ENCODE measurements around the gene STXBP3. TPM values are rescaled to one million over a fixed set of nuclear protein-coding genes. Genes with fewer than 3 reads are reported as not detected.

The STXBP3 gene
- total and polyA plus RNA-seq, 2 of the 13 experiments (the other 11 are each of a cell fraction or from before 2014, with no cell fraction given), result 13.0 to 20.8 TPM

- no peak for TF ChIP-seq ZNF597 (CRISPR knock-in tag; IDR thresholded peaks at IDR 0.05)
Observed at GRCh38 chr1:108758796-108759195, 12.3 kb downstream of the STXBP3 start (continued).

- DNase-seq (ENCODE audit: low spot score) (no peak), FAIRE-seq (no peak), ATAC-seq (no peak)
- no TSS peak for BruUV-seq (replicated peaks)
- in situ Hi-C loops (cut with HindIII; ENCODE audit: extremely low pct_ligation_motif_present, low pct_unique_long_range_greater_than_20kb) (no loop called here), intact Hi-C loops (cut with micrococcal nuclease; ENCODE audit: unreplicated experiment) (no loop called here)
- H3K4me2 ChIP-seq (ENCODE audit: low read depth, low read length), result no peak overlapping the region
- H2AFZ ChIP-seq (ENCODE audit: low read length), result no peak overlapping the region
- H4K20me1 ChIP-seq (ENCODE audit: insufficient read depth, low read length), result no peaks in the 10 kb centered on the region
- no peaks in the 10 kb centered on the region for H3K9me3 ChIP-seq (ENCODE audit: low read length)
- no peaks in the 10 kb centered on the region for H3K79me2 ChIP-seq (ENCODE audit: insufficient read depth, low read length)
- H3K36me3 ChIP-seq (replicated peaks in 1 of 2; ENCODE audit: control insufficient read depth in 1 of 2, insufficient read depth in 2 of 2, low read length in 2 of 2), result peaks cover 5 to 18% of the 10 kb centered on the region in 2 experiments; a peak in 3 of 5 replicates
- 100% methylated on average over 1 of the region's 1 CpG for WGBS (ENCODE audit: low lambda C conversion rate)
- H3K4me3 ChIP-seq (replicated peaks in 1 of 3; ENCODE audit: insufficient read depth in 1 of 3, low read depth in 2 of 3, low read length in 3 of 3), result no peak overlapping the region
- no peak overlapping the region for H3K27ac ChIP-seq (ENCODE audit: extremely low read length, insufficient read depth, low read length)
- POLR2A ChIA-PET, result no interaction called here
- no peak overlapping the region for H3K9ac ChIP-seq (ENCODE audit: insufficient read depth, low read depth, low read length)
- H3K27me3 ChIP-seq (ENCODE audit: control insufficient read depth in 1 of 2, insufficient read depth in 2 of 2, low read length in 2 of 2), result no peaks in the 10 kb centered on the region
- CTCF ChIA-PET (ENCODE audit: low intra/inter-chr PET ratio, low total read pairs), result no interaction called here
- H3K4me1 ChIP-seq (ENCODE audit: insufficient read depth, low read length), result no peaks in the 10 kb centered on the region
- TF ChIP-seq TOE1 (CRISPR knock-in tag; IDR thresholded peaks at IDR 0.05), result no peak
- TF ChIP-seq ZFP82 (CRISPR knock-in tag; IDR thresholded peaks at IDR 0.05; ENCODE audit: borderline replicate concordance), result no peak
- no peak for TF ChIP-seq IKZF1 (IDR thresholded peaks at IDR 0.05)
- TF ChIP-seq ATF1 (CRISPR knock-in tag; IDR thresholded peaks at IDR 0.05), result no peak
- no peak for TF ChIP-seq HOXA3 (CRISPR knock-in tag; IDR thresholded peaks at IDR 0.05)
- TF ChIP-seq KLF12 (CRISPR knock-in tag; IDR thresholded peaks at IDR 0.05; ENCODE audit: borderline replicate concordance), result no peak
- TF ChIP-seq BATF2 (CRISPR knock-in tag; IDR thresholded peaks at IDR 0.05), result no peak
- TF ChIP-seq KLF15 (CRISPR knock-in tag; IDR thresholded peaks at IDR 0.05; ENCODE audit: borderline replicate concordance), result no peak
- TF ChIP-seq ZSCAN25 (CRISPR knock-in tag; IDR thresholded peaks at IDR 0.05), result no peak
- no peak for TF ChIP-seq ZNF382 (CRISPR knock-in tag; IDR thresholded peaks at IDR 0.05; ENCODE audit: borderline replicate concordance)
Observed at GRCh38 chr1:108767115-108767514, 20.6 kb downstream of the STXBP3 start.
